NCI-H2029 (cell line): ENCODE measurements around the gene ATOSA.

Experiments
- DNase-seq: peaks from one replicate; lab custom pipeline; 2025; lab: John Stamatoyannopoulos, UW

The ATOSA gene

DNA sequence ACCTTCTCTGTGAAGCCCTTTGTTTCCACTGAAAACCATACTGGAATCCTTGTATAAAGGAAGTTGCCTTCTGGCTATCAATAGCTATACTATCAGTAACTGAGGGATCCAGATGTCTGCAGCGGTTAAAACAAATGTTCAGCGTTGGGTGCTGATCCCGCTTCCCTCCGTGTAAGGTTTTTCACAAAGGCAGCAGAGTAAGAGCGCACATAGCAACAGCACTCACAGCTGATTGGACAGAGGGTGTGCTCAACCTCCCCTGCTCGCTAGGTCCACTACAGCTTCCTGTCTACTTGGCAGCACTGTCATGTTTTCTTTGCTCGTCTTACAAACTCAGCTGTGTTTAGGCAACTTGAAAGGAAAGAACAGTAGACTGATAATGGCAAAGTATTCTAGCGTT is 27.3 kb downstream of the ATOSA start:
- DNase-seq, result peak; percentile 63

DNA sequence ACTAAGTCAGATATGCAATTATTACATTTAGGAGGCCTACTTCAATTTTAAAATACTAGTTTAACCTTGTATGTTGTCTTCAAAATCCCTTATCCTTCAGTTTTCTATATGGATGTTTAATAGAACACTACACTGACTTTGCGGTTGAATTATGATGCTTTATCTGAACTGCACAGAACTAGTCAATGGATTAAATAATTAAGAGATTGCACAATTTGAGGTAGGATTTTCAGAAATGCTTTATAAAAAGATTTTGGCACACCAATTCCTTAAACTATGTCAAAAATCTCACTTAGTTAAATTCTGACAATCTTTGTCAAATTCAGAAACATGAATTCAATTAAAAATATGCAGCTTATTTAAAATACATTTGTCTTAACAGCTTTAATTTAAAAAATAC is 28.1 kb downstream of the ATOSA start:
- DNase-seq, result no peak

DNA sequence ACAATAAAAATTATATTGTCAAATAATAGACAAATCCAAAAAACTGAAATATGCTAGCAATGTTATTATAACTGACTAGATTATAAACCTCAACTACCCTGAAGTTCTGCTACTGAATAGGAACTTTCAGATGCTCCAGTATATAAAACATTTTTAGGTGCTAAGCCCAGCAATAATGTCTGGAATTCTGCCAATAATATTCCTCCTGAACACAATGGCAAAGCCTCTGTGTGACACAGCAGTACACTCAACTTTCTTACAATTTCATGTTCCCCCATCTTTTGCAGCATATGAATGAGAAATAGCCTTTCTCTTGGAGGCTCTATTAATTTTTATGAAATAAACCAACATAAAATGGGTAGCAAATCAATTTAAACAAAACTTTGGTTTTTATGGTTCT is 29.5 kb downstream of the ATOSA start:
- DNase-seq, result no peak

DNA sequence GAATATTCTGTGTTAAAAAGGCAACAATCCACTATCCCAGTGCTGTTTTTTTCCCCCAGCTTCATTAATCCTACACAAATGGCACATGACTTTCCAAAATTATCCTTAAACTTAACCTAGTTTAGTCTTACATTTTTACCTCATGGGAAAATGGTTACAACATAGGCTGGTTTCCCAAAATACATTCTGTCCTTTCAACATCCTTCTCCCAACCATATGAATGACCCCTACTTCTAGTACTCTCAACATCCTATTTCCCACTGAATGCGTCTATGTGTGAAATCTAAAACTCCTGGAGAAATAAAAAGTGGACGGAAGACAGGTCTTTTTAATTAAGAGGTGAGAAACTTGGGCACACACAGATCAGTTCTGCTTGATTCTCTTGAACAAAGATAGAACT is 33.3 kb downstream of the ATOSA start:
- DNase-seq, result no peak

DNA sequence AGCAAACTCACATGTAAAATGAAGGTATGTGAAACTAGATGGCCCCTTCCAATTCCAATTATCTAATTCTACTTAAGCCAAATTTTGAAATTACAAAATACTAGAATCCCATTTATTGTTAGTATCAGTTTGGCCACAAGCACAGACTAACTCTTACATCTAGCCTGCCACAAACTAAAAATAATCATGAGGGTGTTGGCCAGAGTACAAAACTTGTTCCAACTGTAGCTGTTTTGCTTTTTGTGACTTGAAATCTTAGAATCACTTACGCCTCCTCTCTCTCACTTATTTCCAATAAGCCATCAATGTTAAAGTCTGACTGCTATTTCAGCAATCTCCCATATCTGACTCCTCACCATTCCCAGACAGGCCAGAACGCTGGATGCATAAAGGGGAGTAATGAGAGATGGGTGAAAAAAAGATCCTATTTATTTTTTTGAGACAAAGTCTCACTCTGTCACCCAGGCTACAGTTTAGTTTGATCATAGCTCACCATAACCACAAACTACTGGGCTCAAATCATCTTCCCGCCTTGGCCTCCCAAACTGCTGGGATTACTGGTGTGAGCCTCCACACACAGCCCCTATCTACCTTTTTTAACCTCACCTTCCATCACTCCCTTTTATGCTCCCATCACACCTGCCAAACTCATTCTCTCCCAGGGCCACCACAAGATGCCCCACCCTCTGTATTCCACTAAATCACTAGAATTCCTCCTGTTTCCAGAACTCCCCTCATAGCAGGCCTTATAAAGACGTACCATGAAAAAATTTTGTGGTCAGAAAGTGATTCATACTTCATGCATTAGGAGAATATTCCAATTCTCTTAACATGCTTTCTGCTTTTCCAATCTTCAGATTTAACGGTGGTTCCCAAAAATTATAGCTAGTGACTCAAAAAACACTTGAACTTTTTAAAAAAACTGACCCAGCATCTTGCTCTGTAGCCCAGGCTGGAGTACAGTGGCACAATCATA is 36.5 kb downstream of the ATOSA start:
- no peak for DNase-seq

DNA sequence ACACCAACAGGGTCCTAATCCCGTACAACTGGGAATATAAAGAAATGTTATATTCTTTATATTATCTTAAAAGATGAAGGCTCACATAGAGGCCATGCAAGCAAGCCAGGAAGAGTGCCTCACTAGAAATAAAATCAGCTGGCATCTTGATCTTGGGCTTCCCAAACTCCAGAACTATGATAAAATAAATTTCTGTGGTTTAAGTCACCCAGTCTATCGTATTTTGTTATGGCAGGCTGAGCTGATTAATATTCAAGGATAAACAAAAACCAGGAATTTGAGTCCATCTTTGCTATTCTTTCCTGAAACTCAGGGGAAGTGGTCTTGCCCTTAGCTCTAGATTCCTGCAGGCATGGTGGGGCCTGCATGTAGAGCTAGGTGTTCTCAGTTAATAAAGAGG is 42.7 kb downstream of the ATOSA start:
- no peak for DNase-seq

DNA sequence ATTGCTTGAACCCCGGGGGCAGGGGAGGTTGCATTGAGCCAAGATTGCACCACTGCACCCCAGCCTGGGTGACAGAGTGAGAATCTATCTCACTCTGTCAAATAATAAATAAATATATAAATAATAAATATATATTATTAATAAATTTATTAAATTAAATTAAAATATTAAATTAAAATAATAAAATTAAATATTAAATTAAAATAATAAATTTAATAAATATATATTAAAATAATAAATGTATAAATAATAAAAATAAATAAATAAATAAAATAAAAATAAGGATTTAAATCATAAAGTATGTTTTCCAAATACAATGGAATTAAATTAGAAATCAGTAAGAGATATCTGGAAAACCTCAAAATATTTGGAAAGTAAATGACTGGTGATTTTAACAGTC is 43.3 kb downstream of the ATOSA start:
- DNase-seq, result no peak
